Measurements from ENCODE around the gene FREY1. TPM values are rescaled to one million over a fixed set of nuclear protein-coding genes. Genes with fewer than 3 reads are reported as not detected.

The FREY1 gene
- total RNA-seq, 1 donor from 2014 or later = 0.40 TPM

DNA sequence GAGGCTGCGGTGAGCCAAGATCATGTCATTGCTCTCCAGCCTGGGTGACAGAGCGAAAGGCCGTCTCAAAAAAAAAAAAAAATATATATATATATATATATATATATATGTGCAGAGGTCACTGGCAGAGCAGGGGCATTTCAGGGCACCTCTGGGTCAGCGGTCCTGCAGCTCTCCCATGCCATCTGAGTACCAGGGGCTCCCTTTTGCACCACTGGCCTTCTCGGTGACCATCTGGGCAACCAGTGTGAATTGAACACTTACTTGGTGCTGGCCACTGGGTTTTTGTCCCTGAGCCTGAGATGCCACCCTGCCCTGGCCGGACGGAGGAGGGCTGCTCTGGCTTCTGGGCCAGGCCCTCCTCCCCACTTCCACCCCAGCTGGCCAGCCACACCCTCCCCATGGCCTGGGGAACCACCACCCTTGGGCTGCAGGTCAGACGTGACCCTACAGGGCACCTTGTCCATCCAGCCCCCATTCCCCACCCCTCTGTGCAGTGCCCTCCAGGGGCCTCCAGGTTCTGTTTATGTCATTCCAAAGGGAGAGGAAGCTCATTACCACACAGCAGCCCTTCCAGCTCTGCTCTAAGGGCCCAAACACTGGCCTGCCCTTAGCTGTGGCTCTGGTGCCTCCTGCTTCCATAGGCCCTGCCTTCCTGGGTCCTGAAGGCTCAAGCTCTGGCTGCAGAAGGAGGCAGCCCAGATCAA, 11.4 kb downstream of the FREY1 start:
- DNase-seq (ENCODE audit: low read depth, low spot score) = no peak

DNA sequence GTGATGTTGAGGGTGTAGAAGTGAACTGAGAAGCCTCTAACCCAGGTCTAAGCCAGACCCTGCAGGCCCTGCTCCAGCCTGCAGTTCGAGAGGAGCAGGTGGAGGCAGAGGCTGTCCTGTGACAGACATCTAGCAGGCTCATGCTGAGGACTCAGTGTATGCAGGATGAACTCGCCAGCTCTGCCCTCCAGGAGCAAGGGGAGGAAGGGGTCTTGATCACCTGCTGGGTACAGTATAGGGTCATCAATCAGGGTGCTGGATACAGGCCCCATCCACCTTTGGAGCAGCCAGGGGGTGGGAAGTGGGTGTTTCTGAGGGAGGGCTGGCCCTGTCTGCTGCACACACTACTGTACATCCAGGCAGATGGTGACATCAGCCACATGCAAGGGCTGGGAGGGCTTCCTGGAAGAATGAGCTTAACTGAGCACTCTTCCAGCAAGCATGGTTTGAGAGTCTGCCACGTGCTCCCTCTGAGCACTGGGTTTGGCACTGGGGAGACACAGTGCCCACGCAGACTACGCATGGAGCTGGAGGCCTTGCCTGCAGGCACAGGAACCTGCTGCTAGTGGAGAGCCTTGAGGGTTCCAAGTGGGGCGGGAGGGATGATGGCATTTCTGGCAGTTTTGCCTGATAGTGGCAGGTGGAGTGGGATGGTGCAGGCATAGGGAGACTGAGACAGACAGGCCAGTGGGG, 12.4 kb downstream of the FREY1 start:
- no peak for DNase-seq (ENCODE audit: low read depth, low spot score)

DNA sequence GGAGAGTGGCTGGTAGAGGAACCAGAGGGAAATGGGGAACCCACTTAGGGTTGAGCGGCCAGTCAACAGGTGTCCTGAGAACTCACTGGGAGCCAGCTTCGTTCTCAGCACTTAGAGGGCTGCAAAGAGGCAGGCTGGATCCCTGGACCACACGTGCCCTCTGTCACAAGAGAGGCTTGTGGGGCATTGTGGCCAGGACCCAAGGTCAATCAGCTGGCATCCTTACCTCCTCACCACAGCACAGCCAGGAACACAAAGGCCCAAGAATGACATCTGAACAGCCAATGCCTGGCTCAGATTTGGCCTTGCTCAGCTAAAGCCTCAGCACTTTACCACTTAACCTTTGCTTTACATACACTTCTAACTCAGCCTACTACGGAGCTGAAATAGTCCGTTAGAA, 14.2 kb downstream of the FREY1 start:
- DNase-seq (ENCODE audit: low read depth, low spot score) = no peak

- no peak for DNase-seq (ENCODE audit: low read depth, low spot score)
Observed at GRCh38 chr11:45890886-45891550, 16.1 kb downstream of the FREY1 start.

GRCh38 chr11:45889966-45890365, 17.1 kb downstream of the FREY1 start:
- DNase-seq (ENCODE audit: low read depth, low spot score) = no peak

- DNase-seq (ENCODE audit: low read depth, low spot score) = no peak
Observed at GRCh38 chr11:45889555-45889954, 17.5 kb downstream of the FREY1 start.

- DNase-seq (ENCODE audit: low read depth, low spot score) = no peak
Observed at GRCh38 chr11:45887587-45887986, 19.5 kb downstream of the FREY1 start.

DNA sequence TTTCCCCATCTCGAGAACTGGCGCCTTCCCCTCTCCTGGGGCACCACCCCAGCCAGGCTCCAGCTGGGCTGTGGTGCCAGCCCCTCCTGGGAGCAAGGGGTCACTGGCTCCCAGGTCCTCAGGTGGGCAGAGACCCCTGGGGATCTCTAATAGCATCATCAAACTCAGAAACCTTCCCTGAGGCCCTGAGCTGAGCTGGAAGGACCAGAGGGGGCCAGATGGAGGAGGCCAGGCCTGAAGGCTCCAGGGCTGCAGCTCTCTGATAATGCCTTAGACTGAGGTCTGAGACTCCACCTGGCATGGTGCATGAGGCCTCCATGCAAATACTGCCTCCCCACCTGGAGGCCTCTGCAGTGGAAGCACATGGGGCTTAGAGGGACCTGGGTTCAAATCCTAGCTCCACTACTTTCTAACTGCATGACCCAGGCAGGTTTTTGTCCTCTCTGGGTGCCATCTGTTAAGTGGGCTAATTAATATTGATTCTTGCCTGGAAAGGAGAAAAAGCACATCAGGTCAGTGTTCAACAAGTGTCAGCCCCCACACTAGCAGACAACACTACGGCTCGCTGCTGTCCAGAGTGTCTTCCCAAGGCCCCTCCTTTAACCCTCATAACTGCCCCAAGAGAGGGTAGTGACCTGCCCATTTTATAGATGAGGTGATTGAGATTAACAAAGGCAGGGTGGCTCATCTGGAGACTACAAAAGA, 20.1 kb downstream of the FREY1 start:
- DNase-seq (ENCODE audit: low read depth, low spot score) = no peak

- DNase-seq (ENCODE audit: low read depth, low spot score) = no peak
Observed at GRCh38 chr11:45885921-45886721, 20.9 kb downstream of the FREY1 start.

GRCh38 chr11:45885274-45885920, 21.7 kb downstream of the FREY1 start, which contains the start of gene MAPK8IP1:
Gene MAPK8IP1, plus strand, starts transcription at chr11:45885651. Its CDS starts 170 bp downstream, at chr11:45885821.
- DNase-seq (ENCODE audit: low read depth, low spot score) = no peak

DNA sequence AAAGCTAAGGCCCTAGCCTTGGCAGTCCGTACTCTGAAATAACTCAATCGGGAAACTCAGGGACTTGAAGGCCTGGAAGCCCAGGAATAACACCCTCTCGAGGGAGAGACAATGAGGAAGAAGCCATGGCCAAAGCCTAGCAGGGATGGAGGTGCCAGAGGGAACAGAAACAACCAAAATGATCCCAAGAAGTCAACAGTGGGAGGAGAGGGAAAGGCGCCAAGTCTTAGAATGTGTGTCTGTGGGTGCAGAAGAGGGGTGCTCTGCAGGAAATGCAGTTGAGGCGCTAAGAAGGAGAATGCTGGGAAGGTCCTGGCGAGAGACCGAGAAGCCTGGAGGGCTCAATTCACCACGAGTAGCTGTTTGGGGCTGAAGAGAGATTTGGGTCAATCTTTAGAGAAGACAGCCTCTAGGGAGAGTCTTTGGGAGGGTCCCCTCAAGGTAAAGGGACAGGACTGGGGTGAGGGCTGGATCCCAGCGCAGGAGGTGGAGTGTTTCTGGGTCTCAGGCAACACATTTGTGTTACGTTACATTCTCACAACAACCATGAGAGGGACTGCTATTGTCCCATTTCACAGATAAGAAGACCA, 22.4 kb downstream of the FREY1 start:
- no peak for DNase-seq (ENCODE audit: low read depth, low spot score)

DNA sequence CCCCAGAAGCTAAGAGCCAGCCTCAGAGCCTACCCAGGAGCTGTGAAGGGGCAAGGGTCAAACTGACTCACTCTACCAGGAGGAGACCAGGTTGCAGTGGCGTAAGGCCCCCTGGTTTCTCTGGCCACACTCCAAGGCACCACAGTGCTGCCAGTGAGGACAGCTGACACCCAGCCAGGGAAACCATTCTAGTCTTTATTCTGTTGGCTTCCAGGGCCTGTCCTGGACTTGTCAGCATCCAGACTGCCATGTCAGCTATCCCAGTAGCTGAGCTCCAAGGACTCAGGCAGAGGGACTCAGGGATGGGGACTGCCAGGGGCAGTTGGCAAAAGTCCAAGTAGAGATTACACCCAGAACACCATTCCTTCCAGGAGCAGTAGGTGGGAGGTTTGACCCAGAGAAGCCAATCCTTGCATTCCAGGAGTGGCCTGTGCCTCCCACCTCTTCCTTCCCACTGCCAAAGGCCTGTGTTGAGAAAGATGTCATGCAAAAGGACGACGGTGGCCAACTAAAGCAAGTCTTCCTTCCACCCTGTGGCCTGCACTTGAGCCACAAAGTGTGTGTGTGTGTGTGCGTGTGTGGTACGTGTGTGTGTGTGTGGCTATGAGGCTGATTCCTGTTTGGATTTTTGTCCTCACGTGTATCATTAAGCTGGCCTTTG, 25.2 kb downstream of the FREY1 start:
- DNase-seq (ENCODE audit: low read depth, low spot score) = no peak

DNA sequence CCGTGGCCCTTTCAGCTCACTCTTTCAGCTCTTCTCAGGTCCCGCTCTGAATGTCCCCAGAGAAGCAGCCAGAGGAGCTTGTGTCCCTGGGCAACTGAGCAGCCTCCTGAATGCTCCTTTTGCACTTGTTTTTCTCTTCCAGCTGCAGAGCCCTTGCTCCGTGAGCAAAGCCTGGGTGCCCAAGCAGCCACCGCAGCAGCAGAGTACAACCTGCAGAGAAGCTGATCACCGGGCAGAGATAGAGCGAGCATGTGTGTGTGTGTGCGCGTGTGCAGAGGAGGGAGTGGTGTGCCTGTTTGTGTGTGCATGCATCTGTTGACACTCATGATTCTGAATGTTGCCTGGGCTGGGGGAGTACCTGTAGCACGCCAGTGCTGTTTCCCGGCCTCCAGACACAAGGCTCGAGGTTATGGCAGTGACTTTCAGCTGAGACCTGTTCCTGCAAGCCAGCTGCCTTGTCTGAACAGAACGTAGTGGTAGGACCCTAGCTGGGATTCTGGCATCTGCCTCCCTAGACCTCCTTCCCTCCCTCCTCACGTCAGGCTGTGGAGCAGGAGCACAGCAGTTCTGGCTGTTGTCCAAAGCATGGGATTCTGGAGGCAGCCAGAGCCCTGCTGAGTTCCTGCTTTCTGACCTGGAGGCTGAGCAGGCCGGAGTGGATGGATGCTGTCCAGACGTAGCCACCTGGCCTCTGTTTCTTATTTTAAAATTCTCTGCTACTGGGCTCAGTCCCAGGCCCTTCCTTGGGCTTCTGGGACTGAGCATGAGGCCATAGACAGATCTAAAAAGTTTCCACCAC, 26.1 kb downstream of the FREY1 start:
- DNase-seq (ENCODE audit: low read depth, low spot score) = no peak

- DNase-seq (ENCODE audit: low read depth, low spot score) = no peak
Observed at GRCh38 chr11:45879803-45880686, 27.0 kb downstream of the FREY1 start.

DNA sequence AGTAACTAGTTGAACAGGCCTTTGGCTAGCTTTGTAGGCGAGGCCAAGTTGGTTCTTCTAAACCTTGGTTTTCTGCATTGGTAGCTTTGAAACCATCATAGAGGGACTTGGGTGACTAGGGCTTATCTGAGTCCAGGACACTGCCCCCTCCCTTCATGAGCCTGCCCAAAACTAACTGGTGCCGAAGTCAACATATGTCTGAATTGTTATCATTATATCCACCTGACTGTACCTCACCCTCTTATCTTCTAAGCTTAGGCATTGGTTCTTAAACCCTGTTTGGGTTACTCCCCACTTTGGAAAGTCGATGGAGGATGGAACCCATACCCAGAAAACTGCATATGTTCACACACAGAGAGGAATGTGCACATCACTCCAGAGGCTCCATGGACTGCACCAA, 29.2 kb downstream of the FREY1 start:
- no peak for DNase-seq (ENCODE audit: low read depth, low spot score)

- no peak for DNase-seq (ENCODE audit: low read depth, low spot score)
Observed at GRCh38 chr11:45877221-45877620, 29.9 kb downstream of the FREY1 start.

GRCh38 chr11:45876401-45876800, 30.7 kb downstream of the FREY1 start:
- DNase-seq (ENCODE audit: low read depth, low spot score) = no peak

Measured in pulmonary artery endothelial cell (primary cell).